Measurements from ENCODE around the gene ARID1B. TPM values are rescaled to one million over a fixed set of nuclear protein-coding genes. Genes with fewer than 3 reads are reported as not detected.

The ARID1B gene
- total RNA-seq, 1 donor from 2014 or later: 223 TPM

DNA sequence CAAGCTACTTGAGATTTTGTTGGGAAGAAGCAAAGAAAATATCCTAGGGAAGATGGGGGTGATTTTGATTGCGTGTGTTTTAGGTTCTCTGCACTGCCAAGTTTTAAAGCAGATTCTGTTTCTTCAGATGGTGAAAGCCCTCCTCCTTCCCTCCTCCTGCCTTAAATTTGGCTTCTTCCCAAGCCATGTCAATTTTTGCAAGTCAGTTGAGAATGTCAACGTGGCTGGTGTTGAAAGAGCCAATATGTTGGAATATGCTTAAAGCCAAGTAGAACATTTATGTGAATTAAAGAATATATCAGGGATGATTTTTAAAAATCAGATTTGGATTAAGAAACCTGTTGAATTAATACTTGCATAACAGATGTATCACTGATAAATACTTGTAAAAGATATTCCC lies 270.8 kb downstream of the ARID1B start:
- DNase-seq (ENCODE audit: low spot score): no peak

DNA sequence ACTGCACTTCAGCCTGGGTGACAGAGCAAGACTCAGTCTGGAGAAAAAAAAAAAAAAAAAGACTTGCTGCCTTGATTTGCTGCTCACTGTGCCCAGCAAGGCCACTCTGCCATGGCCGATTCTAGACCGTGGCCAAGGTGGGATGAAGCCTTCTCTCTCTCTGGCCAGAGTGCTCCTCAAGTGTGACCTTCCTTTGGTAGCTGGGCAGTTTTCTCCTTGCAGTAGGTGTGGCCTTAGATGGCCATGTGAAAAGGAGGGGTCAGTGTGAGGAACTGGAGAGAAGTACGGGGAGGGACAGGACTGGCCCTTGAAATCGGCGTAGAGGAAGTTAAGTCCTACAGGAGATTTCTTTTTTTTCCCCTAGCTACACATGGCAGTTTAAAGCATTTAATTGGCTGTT lies 272.0 kb downstream of the ARID1B start:
- no peak for DNase-seq (ENCODE audit: low spot score)

DNA sequence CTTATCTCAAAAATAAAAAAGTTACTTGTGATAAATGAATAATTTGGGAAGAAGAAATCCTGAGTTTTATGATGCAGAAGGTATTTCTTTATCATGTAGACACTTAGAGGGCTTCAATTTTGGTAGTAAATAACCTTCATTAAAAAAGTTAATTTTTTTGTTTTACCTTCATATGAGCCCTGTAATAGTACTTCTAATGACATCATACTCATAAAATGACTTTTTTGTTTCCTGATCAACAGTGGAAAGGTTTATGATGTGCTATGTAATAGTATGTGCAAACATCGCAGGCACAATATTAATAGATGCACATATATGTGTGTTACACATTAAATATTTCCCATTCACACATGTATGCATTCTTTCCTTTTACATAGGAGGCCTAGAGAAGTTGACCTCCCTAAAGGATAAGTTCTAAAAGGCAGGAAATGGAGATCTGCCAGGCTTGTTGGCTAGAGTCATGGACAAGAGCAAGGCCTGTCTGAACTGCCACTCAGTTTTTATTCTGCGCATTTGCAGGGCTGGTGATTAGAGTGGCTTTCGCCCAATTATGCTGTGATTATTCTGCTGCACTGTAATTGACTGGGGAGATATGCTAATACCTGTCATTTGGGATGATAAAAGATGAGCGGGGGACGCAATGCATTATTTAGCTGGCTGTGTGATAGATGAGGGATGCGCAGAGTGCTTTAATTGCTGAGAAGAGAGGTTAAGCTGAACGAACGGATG lies 273.5 kb downstream of the ARID1B start:
- DNase-seq (ENCODE audit: low spot score): no peak

DNA sequence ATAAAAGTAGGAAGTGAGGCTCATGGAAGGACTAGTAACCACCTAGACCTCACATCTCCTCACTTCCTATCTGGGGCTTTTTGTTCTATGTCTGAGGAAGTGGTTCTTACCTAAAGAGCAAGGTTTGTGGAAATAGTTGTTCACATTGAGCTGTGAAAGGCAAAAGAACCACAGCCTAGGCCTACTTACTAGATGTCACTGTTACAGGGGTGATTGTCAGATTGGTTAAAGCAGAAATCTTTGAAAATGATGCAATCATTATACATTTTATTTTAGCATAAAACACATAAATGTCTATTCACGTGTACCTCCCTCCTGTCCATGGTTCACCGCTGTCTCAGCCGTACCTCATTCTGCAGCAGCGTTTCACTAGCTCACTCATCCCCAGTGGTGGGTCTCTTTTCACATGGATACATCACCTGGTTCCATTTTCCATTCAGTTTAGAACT lies 277.4 kb downstream of the ARID1B start:
- no peak for DNase-seq (ENCODE audit: low spot score)

DNA sequence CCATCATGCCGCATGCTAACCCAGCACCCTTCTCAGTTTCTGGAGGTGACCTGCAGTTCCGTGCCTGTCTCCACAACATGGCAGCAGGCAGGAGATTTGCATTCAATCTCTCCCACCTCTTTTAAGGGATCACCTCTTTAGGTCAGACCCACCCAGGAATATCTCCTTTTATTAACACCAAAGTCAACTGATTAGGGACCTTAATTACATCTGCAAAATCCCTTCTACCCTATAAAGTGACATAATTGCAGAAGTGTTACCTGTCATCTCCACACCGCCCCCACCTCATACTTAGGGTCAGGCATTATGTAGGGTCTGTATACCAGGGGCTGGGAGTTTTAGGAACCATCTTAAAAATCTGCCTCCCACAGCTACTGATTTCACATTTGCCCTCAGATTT lies 278.7 kb downstream of the ARID1B start:
- no peak for DNase-seq (ENCODE audit: low spot score)

DNA sequence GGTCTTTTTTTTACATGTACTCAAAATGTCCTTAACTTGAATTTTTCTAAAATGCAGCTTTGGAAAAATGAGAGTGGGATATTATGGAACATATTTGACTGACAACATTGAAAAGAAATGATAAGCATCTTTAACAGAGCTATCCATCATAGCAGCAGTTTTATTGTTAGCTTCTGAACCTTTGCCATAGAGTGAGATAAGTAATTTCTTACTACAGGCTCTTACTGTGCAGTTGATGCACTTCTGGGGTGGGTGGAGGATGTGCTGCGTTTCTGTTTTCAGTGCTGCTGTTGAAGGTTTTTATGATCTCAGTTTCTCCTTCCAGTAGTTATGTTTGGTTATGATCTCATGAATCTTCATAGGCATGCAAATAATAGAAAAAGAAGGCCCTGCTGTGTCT lies 279.1 kb downstream of the ARID1B start:
- no peak for DNase-seq (ENCODE audit: low spot score)

DNA sequence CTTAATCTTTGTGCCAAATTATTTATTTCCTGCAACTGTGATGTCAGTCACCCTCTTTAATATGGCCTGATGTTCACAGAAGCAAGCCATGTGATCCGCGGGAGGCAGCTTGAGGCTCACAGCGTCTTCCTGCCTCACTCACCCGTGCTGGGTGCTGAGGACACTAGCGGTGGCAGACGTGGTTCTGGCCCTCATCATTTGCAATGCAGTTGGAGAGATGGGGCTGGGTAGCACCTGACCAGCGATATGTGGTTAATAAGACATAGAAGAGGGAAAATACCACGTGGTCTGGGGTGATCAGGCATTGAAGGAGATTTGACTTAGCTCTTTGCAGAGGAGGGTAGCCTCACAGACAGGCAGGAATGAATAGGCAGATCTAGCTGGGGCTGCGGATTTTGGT lies 281.4 kb downstream of the ARID1B start:
- no peak for DNase-seq (ENCODE audit: low spot score)

DNA sequence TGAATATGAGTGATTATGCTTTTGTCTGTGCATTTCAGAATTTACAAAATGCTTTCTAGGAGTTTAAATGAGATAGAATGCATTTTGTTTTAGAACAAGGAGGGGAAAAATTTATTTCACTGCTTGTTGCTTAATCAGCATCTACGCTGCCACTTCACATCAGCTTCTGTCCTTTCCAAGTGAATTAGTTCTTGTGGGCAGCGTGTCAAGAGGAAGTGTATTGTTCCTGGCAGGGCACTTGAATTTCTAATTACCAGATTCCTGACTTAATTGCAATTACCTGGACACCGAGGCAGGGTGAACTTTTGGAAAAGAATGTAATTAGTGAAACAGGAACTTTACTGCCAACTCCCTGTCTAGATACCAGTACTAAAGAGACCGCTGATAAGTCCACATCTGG lies 282.6 kb downstream of the ARID1B start:
- DNase-seq (ENCODE audit: low spot score): no peak

DNA sequence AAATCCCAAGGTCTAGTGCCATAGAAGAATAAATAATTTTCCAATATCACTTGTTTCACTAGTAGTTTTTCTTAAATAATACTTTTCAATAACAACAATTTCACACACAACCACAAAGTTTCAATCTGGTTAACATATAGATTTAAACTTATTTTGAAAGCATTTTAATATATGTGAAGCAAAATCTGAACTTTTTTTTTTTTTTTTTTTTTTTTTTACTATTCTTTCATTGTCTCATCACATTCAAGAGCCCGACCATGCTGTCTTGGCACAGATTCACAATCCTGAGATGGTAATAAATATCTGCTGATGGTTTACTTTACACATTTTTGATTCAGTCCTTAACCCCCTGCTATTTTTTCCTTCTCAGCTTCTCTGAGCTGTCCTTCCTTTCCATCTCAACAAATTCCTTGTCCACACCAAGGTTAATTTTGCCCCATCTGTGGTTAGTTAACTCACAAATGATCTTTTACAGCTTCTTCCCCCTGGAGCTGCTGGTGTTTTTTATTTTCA lies 283.3 kb downstream of the ARID1B start:
- DNase-seq (ENCODE audit: low spot score): no peak

DNA sequence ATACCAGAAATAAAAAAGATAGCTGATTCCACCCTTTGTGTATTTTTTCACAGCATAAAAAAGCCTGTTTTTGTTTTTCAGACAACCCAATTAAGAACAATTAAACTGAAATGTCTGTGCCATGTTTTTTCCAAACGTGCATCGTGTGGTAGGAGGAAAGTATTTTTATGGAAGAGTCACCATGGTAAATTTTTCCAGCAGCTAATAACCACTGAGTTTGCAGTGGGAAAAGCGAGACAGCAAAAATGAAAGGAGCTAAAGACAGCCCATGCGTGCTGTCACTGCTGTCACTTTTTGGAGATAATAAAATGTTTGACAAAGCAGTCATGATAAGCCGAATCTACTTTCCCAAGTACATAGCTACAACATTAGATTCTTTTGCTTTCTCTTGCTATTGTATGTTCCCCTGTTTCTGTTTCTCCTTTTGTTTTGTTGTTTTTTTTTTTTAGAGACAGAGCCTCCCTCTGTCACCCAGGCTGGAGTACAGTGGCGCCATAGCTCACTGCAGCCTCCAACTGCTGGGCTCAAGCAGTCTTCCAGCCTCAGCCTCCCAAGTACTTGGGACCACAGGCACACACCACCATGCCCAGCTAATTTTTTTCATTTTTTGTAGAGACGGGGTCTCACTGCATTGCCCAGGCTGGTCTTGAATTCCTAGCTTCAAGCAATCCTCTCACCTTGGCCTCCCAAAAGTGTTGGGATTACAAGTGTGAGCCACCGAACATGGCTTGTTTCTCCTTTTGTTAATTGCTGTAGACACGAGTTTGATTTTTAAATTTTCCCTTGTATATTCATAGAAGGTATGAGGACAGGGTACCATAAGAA lies 284.8 kb downstream of the ARID1B start:
- no peak for DNase-seq (ENCODE audit: low spot score)

DNA sequence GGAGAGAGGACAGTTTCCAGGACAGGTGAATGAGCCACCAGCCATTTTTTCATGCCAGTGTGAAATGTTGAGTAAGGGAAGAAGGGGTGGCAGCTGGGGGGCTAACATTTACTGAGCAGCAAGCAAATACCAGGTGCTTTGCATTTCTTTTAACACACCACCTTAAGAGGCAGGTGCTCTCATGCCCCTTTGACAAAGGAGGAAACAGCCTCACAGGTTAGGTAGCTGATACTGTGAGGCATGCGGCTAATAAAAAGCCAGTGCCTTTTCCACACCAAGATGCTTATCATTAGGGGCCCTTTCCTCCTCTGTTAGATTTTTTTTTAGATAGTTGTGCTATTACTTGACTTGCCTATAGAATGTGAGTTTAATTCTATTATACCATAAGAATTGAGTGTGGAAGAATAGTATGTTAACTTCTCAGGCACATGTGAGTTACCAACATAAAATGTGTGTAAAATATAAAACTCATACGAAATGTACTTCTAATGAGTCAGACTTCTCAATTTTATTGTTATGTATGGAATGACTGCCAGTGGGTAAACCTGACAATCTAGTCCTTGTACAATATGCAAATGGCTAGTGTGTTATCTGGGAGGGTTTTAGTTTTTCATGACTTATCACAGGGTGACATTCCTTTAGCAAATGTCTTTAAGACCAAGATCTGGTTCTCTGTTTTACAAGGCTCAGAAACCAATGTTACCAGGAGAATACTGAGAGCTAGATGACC lies 286.2 kb downstream of the ARID1B start:
- DNase-seq (ENCODE audit: low spot score): no peak

DNA sequence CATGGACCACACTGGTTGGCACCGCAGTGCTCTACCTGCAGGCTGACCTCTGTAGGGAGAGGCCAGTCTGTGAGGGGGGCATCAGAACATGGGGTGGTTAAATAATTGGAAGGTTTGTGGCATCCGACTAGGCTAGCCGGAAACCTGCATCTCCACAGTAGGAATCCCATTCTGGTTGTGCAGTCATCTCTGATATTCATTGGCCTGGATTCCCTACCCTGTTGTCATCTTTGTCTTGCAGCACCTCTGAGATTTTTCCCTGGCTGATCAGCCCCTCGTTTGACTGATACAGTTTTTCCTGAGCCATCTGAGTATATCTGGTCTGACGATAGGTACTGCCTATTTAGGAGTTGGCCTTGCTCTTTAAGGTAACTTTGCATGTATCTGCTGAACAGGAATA lies 286.7 kb downstream of the ARID1B start:
- DNase-seq (ENCODE audit: low spot score): no peak

DNA sequence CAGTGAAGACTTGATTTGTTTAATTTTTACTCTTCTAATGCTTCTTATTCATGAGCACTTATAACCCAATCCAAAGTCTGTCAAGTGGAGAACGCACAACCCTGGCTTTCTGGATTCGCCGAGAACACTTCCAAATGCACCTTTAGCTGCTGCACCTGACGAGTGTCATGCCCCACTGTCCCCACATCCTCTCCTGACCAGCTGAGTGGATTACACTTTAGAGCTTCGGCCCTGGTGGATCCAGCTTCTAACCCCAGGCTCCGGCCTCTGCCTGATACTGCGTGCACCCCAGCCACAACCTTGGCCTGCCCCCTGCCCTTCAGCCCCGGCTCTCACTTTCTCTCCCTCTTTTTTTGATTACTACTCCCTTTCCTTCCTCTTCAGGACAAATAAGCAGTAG lies 287.3 kb downstream of the ARID1B start:
- DNase-seq (ENCODE audit: low spot score): no peak

DNA sequence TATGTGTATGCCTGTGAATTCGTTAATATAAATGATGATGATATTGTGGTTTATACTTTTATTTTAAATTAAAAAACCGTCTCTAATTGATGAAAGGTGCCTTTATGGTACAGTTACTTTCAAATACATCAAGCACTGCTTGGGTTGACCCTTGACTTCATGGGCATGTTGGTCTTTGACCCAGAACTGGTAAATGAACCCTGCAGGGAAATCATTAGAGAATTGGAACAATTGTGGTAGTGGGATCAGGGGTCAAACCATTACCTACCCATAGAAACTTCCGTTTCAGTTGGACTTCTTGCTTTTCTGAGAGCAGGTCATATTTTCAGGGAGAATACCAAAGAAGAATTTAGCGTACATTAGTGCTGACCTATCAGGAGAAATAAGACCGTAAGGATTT lies 288.2 kb downstream of the ARID1B start:
- DNase-seq (ENCODE audit: low spot score): no peak

DNA sequence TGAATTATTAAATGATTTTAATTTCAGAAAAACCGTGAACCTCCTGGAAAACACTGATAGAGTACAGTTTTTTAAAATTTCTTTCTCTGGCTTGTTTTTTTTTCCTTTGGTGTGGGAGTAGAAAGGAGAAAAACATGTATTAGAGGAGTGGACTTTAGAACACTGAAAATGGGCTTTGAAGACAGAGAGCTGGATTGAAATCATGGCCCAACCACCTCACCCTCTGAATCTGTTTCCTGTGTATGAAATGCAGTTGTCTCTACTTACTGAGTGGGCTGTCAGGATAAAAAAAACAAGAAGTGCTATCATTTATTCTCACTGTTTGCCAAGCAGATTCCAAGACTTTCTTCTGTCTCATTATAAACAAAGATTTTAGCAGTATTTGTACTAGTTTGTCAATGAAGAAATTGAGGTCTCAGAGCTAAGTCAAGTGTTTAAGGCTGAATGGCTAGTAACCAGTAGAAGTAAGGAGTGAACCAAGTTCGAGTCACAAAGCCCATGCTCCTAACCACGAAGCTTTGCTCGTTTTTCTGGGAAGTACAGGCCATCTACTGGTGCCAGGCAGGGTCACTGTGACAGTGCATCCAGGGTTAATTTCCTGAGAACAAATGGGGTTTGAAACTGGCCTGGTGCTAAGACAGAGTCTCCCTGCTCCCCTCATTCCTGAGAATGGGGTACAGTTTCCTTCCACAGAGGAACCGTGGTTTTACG lies 289.8 kb downstream of the ARID1B start:
- no peak for DNase-seq (ENCODE audit: low spot score)

DNA sequence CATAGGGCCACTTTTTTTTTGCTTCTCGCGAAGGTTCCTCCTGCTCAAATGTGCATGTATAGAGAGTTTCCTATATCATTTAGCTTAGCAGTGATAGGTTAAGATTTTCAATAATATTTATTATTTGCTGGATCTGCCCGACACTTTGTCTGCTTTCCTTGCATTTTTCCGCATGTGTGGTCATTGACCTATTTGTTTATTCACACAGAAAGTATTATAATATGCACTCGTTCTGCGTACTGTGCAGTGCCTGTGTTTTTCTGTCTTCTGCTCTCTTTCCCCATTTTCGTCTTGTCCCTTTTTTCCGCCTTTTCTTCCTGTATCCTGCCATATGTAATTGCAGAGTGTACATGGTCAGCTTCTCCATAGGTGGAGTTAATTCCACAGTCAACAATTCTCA lies 290.3 kb downstream of the ARID1B start:
- DNase-seq (ENCODE audit: low spot score): no peak

DNA sequence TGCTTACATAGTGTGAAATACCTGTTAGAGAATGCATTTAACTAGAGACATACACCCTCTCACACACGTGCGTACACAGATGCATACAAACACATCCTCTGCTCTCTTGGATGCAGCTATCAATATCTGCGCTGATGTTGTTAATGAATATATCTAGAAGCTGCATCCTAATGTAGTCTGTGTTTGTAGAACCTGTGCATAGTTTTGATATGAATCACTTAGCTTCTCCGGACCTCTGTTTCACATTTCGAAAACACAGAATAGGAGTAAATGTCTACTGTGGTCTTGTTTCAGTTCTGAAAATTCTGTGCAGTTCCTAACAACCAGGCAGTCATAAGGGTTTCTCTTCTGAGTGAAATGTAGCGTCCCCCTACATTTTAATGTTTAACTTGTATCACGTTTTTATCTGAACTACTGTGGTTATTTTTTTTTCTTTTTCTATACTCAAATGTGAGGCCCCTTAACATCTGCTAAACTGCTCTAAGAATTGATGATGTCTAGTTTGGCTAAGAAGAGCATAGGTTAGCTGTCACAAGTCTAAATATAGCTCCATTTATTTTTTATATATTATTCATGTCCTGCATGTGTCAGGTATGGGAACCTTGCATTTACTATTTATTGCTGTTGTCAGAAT lies 291.6 kb downstream of the ARID1B start:
- DNase-seq (ENCODE audit: low spot score): no peak

DNA sequence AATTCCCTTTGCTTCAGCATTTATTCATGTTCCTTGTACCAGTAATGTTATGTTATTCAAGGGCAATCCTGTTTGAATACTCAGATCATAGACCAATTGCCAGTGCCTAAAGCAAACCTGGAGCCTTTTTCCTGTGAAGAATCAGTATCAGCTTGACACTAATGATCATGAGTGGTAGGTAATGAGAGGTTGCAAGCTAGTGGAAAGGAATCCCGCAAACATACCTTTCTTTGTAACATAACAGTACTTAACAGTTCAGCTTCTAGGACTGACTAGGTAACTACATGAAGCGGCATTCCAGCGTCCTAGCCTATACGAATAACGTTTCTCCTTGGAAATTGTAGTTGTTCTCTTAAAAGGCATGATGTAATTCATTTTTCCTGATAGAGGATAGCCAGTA lies 292.4 kb downstream of the ARID1B start:
- no peak for DNase-seq (ENCODE audit: low spot score)

DNA sequence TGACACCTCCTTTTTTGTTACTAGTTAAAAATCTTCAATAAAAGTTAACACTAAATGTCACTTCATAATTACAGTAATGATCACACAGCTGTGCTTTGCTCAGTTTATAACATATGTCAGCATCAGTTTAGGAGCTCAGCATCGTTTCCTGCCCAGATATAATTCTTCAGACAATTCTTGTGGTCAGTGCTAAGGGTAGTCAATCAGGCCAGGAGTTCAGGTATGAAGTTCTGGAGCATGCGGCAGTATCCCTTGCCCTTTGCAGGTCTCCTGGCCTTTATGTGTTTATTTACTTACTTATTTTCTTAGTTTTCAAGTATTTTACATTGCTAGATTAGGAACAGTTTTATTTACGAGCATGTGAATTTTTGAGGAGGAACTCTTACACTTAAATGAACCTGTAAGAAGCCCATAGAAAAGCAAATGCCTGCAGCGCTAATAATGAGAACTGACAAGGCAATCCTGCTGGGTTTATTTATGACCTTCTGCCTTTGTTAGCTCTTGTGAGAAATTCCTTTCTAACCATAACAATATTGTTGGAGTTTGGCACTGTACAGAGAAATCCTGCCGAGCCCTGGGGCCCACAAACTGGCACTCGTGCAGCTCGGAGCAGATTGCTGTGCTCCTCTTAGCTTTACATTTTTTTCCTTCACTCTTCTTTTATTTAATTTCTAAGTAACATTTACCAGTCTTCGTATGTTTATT lies 293.4 kb downstream of the ARID1B start:
- DNase-seq (ENCODE audit: low spot score): no peak

DNA sequence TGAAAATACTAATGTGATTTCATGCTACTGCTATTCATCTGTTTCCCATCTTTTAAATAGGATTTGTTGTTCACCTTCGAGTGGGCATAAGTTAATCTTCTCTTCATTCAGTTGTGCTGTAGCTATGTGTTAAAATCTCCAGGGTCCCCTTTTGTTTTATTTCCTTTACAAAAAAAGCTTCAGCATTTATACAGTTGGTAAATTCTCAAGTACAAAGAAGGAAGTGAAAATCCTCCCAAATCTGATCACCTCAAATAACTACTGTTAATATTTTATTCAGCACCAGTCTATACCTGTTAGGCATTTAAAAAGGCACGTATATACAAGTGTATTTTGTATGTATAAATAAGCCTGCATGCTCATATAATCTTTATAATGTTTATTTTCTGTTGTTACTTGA lies 294.9 kb downstream of the ARID1B start:
- no peak for DNase-seq (ENCODE audit: low spot score)

DNA sequence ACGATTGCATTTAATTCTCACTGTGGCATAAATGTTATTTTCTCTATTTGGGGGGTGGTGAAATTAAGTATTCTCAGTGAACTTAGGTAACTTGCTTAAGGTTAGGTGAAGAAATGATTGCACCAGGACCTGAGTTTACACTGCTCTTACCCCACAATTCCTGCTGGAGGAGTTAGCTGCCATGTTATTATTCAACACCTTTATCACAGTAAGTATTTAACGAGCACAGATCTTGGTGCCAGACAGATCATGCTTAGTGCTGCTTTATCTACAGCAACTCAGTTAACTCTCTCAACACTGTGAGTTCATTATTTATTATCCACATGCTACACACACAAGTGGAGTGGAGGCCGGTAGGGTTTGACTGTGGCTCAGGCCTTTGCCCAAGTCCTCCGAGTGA lies 296.4 kb downstream of the ARID1B start:
- no peak for DNase-seq (ENCODE audit: low spot score)
